Mammary epithelial cell (primary cell): ENCODE measurements around the gene TNFRSF11A.

ENCODE experiments used
- CTCF ChIP-seq, 2 donors: IDR thresholded peaks in 1 of 2; conservative IDR thresholded peaks in 1 of 2; 2 replicates each; pipeline ENCODE4 v1.5.1; 2011 to 2012; ENCODE audit warnings: inconsistent platforms in 2 of 2, low read length in 2 of 2, mild to moderate bottlenecking in 2 of 2, control low read depth in 1 of 2, low read depth in 1 of 2; ENCODE audit not compliant: insufficient read depth in 1 of 2; ENCODE audit errors: extremely low read depth in 1 of 2
- EZH2 ChIP-seq: IDR thresholded peaks from 2 replicates; pipeline ENCODE4 v1.6.1; 2012; ENCODE audit warnings: low read length, inconsistent platforms, borderline replicate concordance

- no peak for TF ChIP-seq EZH2
- TF ChIP-seq CTCF (conservative IDR thresholded peaks at IDR 0.05 in 1 of 2, IDR thresholded peaks at IDR 0.05 in 1 of 2; ENCODE audit: extremely low read depth in 1 of 2, insufficient read depth in 1 of 2, low read depth in 1 of 2, low read length in 2 of 2): no peak
Measured at GRCh38 chr18:62318228-62319180, 6.6 kb upstream of the TNFRSF11A start.
